Thyroid gland (tissue), 4 donors: ENCODE results near the gene NLGN1. TPM values are rescaled to one million over a fixed set of nuclear protein-coding genes. Genes with fewer than 3 reads are reported as not detected.

Experiments used
- DNase-seq, 2 donors: peaks; one replicate each; pipeline ENCODE4 v3.0.0-alpha.2; 2019
- H3K27ac ChIP-seq, 3 donors: fragments of 200-600 bp; sonication (generic); 1 replicate in 2 of 3; 2 replicates in 1 of 3; pipeline ENCODE4 v1.5.1; 2016 to 2019; ENCODE audit warnings: mild to moderate bottlenecking in 1 of 3, moderate library complexity in 1 of 3
- H3K27me3 ChIP-seq: fragments of 200-600 bp; sonication (generic); one replicate; pipeline ENCODE4 v1.5.1; 2019
- H3K36me3 ChIP-seq, 2 donors: fragments of 200-600 bp; sonication (generic); one replicate each; pipeline ENCODE4 v1.5.1; 2016 to 2019
- H3K4me1 ChIP-seq, 2 donors: fragments of 200-600 bp; sonication (generic); one replicate each; pipeline ENCODE4 v1.5.1; 2017 to 2019
- H3K4me3 ChIP-seq, 3 donors: fragments of 200-600 bp; sonication (generic); replicated peaks in 1 of 3; 1 replicate in 2 of 3; 2 replicates in 1 of 3; pipeline ENCODE4 v1.5.1; 2016; ENCODE audit warnings: mild to moderate bottlenecking in 1 of 3
- H3K9me3 ChIP-seq: fragments of 200-600 bp; sonication (generic); one replicate; pipeline ENCODE4 v1.5.1; 2017
- POLR2A ChIP-seq, 2 donors: fragments of 450-650 bp; IDR thresholded peaks; one replicate each; pipeline ENCODE4 v1.6.1; 2017; ENCODE audit warnings: antibody characterized with exemption in 2 of 2, mild to moderate bottlenecking in 2 of 2, moderate library complexity in 1 of 2
- WGBS, 2 donors: methylation state at CpG; one replicate each; pipeline ENCODE4 v1.1.5; 2017; 5-methylcytosine and 5-hydroxymethylcytosine counted together
- intact Hi-C: fragments of 100-400 bp; cut with DNase I; formaldehyde crosslinking; loops from one replicate; pipeline ENCODE4 v1.15.1; 2023
- total RNA-seq, 4 donors: library from RNA; depleted of rRNA; stranded (reverse); fragments of >200 nt; gene quantifications; one replicate each; pipeline ENCODE4 v1.2.3, GENCODE V29; 2016
- TF ChIP-seq, protein P1 (sequence below), 6 experiments: fragments of 200-600 bp in 3 of 6; fragments of 450-650 bp in 3 of 6; sonication (generic) in 3 of 6; IDR thresholded peaks; one replicate each; pipeline ENCODE4 v1.5.1; 2016 to 2019; ENCODE audit warnings: antibody characterized with exemption in 6 of 6, mild to moderate bottlenecking in 2 of 6, inconsistent platforms in 1 of 6, moderate library complexity in 1 of 6

Gene NLGN1
- total RNA-seq, 4 donors from 2014 or later, result 2.4 to 13.9 (median 2.9) TPM

DNA sequence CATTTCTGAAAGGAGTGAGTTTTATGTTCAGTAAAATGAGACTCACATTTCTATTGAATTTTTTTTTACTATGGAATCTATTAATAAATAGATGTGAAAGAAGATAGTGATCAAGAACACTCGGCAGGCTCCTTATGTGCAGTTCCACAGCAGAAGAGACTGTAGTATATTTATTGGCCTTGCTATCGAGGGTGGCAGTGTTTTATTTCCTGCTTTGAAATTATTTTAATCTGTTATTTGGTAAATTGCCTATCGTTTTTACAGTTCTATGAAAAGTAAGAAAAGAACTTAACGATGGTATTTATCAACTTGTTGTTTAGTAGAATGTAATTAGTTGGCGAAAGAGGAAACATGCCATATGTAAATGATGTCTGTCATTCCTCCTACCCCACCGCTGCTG, 238.3 kb downstream of the NLGN1 start:
- TF ChIP-seq POLR2A (IDR thresholded peaks at IDR 0.05), result no peak
- TF ChIP-seq, protein P1, sequence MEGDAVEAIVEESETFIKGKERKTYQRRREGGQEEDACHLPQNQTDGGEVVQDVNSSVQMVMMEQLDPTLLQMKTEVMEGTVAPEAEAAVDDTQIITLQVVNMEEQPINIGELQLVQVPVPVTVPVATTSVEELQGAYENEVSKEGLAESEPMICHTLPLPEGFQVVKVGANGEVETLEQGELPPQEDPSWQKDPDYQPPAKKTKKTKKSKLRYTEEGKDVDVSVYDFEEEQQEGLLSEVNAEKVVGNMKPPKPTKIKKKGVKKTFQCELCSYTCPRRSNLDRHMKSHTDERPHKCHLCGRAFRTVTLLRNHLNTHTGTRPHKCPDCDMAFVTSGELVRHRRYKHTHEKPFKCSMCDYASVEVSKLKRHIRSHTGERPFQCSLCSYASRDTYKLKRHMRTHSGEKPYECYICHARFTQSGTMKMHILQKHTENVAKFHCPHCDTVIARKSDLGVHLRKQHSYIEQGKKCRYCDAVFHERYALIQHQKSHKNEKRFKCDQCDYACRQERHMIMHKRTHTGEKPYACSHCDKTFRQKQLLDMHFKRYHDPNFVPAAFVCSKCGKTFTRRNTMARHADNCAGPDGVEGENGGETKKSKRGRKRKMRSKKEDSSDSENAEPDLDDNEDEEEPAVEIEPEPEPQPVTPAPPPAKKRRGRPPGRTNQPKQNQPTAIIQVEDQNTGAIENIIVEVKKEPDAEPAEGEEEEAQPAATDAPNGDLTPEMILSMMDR (IDR thresholded peaks at IDR 0.05), result no peak
- no peak overlapping the region for H3K27ac ChIP-seq
- intact Hi-C loops, result no loop called here
- H3K4me1 ChIP-seq, result no peaks in the 10 kb centered on the region
- H3K27me3 ChIP-seq, result no peaks in the 10 kb centered on the region
- 88% methylated on average over 6 of the region's 6 CpGs for WGBS, 2 donors
- H3K36me3 ChIP-seq, result no peaks in the 10 kb centered on the region
- no peak for DNase-seq
- H3K9me3 ChIP-seq, result no peaks in the 10 kb centered on the region
- H3K4me3 ChIP-seq, result no peak overlapping the region

DNA sequence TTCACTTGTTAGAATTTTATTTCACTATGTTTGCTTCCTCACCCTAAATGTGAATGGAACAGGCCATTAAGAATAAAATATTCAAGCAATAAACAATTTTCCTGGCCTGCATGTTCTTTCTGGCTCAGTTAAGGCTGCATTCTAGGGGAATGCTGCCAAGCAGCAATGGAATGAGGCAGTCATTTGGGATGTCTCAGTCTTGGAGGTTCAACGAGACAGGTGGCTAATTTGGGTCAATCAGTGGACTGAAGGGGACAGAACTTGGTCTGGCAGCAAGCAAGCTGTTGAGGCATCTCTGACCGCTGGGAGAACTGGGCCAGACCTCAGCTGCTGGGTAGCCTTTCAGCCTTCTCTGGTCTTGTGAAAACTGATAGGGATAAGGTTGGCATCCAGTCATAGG, 241.6 kb downstream of the NLGN1 start:
- DNase-seq, result no peak
- no peak overlapping the region for H3K4me3 ChIP-seq
- H3K27ac ChIP-seq, result no peak overlapping the region
- no peak for TF ChIP-seq POLR2A (IDR thresholded peaks at IDR 0.05)
- TF ChIP-seq, protein P1 (IDR thresholded peaks at IDR 0.05), result no peak
- intact Hi-C loops, result no loop called here
- no peaks in the 10 kb centered on the region for H3K36me3 ChIP-seq
- H3K27me3 ChIP-seq, result no peaks in the 10 kb centered on the region
- WGBS, 2 donors, result 81 to 86% methylated on average over 2 of the region's 2 CpGs
- no peaks in the 10 kb centered on the region for H3K9me3 ChIP-seq
- no peaks in the 10 kb centered on the region for H3K4me1 ChIP-seq

DNA sequence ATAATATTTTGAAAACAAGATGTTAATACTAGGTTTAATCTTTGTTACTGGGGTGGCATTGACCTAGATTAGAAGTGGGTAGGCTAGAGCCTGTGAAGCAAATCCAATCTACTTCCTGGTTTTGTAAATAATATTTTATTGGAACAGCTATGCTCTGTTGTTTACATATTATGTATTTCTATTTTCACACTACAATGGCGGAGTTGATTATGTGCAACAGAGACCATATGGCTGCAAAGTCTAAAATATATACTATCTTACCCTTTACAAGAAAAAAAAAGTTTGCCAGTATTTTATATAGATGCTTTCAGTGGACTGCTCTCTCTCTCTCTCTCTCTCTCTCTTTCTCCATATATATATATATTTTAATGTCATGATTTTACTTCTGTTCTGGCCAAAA, 244.2 kb downstream of the NLGN1 start:
- no peaks in the 10 kb centered on the region for H3K9me3 ChIP-seq
- H3K36me3 ChIP-seq, result no peaks in the 10 kb centered on the region
- no peak overlapping the region for H3K27ac ChIP-seq
- no peaks in the 10 kb centered on the region for H3K27me3 ChIP-seq
- WGBS, 2 donors, result 93 to 98% methylated on average over 1 of the region's 1 CpG
- intact Hi-C loops, result no loop called here
- TF ChIP-seq, protein P1 (IDR thresholded peaks at IDR 0.05), result no peak
- TF ChIP-seq POLR2A (IDR thresholded peaks at IDR 0.05), result no peak
- H3K4me1 ChIP-seq, result no peaks in the 10 kb centered on the region
- H3K4me3 ChIP-seq, result no peak overlapping the region
- no peak for DNase-seq

DNA sequence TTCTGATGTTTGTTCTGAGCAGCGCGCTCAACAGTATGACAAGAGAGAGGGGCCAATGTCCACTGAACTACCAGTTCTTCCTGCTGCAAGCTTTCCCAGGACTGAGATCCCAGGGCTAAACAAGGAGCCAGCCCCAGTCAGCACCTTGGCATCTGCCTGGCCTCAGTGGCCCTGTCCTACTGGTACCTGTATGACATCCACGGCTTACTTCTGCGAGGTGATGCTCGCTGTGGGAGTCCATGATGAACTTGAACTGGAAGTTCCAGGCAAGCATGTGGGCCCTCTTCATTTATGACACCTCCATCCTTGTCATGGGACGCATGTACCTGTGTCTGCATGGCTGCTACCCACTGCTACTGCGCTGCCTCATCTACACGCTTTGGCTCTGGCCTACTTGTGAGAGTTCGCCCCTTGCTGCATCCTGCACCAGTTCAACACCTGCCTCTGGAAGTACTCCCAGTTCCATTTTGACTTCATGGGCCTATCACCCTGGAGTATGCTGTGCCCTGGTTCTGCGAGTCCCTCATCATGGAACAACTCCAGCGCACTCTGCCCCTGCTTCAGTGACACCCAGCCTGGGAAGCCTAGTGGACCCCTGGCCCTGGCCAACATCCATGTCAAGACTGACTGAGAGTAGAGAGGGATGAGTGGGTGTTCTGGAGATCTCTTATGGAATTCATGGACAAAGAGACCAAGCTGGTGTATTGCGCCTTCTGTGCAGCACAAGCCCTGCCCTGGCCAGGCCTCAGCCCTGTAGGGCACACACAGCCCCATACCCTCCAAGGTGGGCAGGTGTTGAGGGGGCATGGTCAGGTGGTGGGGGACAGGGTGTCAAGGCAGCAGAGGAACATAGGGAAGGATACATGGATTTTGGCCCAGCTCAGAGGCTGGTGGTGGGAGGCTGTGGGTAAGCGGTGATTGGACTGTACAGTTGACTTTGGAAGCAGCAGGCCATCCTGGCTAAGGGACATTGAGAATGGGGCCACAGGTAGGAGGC, 246.8 kb downstream of the NLGN1 start:
- no peaks in the 10 kb centered on the region for H3K27me3 ChIP-seq
- no peaks in the 10 kb centered on the region for H3K4me1 ChIP-seq
- no peak overlapping the region for H3K27ac ChIP-seq
- TF ChIP-seq POLR2A (IDR thresholded peaks at IDR 0.05), result no peak
- TF ChIP-seq, protein P1 (IDR thresholded peaks at IDR 0.05), result no peak
- H3K9me3 ChIP-seq, result no peaks in the 10 kb centered on the region
- intact Hi-C loops, result no loop called here
- 97 to 98% methylated on average over 10 to 12 of the region's 13 CpGs for WGBS, 2 donors
- H3K4me3 ChIP-seq, result no peak overlapping the region
- no peaks in the 10 kb centered on the region for H3K36me3 ChIP-seq
- DNase-seq, result no peak

DNA sequence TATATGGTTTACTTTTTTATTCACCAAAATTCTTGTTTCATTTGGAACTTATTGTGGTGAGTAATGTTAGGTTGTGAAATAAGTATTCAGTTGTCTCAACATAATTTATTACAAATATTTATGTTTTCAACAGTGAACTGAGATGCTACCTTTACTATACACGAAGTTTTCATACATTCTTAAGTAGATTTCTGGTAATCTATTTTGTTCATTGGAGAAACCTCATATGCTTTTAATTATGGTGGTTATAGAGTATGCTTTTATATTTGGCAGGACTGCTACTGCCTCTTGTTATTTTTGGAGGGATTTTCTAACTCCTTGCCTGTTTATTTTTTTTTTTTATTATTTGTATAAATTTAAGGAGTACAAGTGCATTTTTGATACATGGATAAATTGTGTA, 253.1 kb downstream of the NLGN1 start:
- H3K36me3 ChIP-seq, result no peaks in the 10 kb centered on the region
- H3K27me3 ChIP-seq, result no peaks in the 10 kb centered on the region
- TF ChIP-seq, protein P1 (IDR thresholded peaks at IDR 0.05), result no peak
- TF ChIP-seq POLR2A (IDR thresholded peaks at IDR 0.05), result no peak
- intact Hi-C loops, result no loop called here
- no peaks in the 10 kb centered on the region for H3K4me1 ChIP-seq
- DNase-seq, result no peak
- H3K27ac ChIP-seq, result no peak overlapping the region
- no peaks in the 10 kb centered on the region for H3K9me3 ChIP-seq
- 58 to 59% methylated on average over 1 of the region's 1 CpG for WGBS, 2 donors
- H3K4me3 ChIP-seq, result no peak overlapping the region
